Cardiac muscle cell (in vitro differentiated cells and primary cell): ENCODE results near the gene PPP2R2C. TPM values are rescaled to one million over a fixed set of nuclear protein-coding genes. Genes with fewer than 3 reads are reported as not detected.

Experiments
- DNase-seq, 2 donors: peaks; one replicate each; pipeline versions ENCODE4 v3.0.0 to v3.0.0-alpha.2; 2010 to 2017; ENCODE audit warnings: low read depth in 1 of 2, low spot score in 1 of 2
- H3K27ac ChIP-seq: fragments of 200-600 bp; sonication (generic); 2 replicates; pipeline ENCODE4 v1.5.1; 2016
- H3K27me3 ChIP-seq: fragments of 200-600 bp; sonication (generic); 2 replicates; pipeline ENCODE4 v1.6.0; 2016; ENCODE audit warnings: control low read depth
- H3K36me3 ChIP-seq: fragments of 200-600 bp; sonication (generic); 2 replicates; pipeline ENCODE4 v1.5.1; 2016; ENCODE audit warnings: control low read depth
- H3K4me1 ChIP-seq: fragments of 200-600 bp; sonication (generic); 2 replicates; pipeline ENCODE4 v1.8.1; 2017; ENCODE audit warnings: low read depth, mild to moderate bottlenecking, mixed run types
- H3K4me3 ChIP-seq: fragments of 200-600 bp; sonication (generic); 2 replicates; pipeline ENCODE4 v1.5.1; 2016; ENCODE audit warnings: mild to moderate bottlenecking
- H3K9me3 ChIP-seq: fragments of 200-600 bp; sonication (generic); 2 replicates; pipeline ENCODE4 v1.5.1; 2017; ENCODE audit warnings: low read depth, mild to moderate bottlenecking, control low read depth
- CTCF ChIP-seq: IDR thresholded peaks from 2 replicates; pipeline ENCODE4 v1.5.1; 2012; ENCODE audit warnings: low read depth, mild to moderate bottlenecking, low read length
- polyA plus RNA-seq: library from polyadenylated mRNA; unstranded; fragments of >200 nt; fragmentation: Nextera tagmentation; extraction: Ambion mirVana; gene quantifications from 2 replicates; pipeline ENCODE4 v1.2.1, GENCODE V29; 2016
- total RNA-seq: library from RNA; depleted of rRNA; stranded (reverse); fragments of >200 nt; gene quantifications from 2 replicates; pipeline ENCODE4 v1.2.3, GENCODE V29; 2016

PPP2R2C gene
- total and polyA plus RNA-seq, 2 experiments from 2014 or later = not detected

GRCh38 chr4:6425336-6425735, 47.1 kb downstream of the PPP2R2C start:
- no peaks in the 10 kb centered on the region for H3K4me1 ChIP-seq
- TF ChIP-seq CTCF = no peak
- H3K36me3 ChIP-seq = no peaks in the 10 kb centered on the region
- no peak overlapping the region for H3K4me3 ChIP-seq
- no peak overlapping the region for H3K27ac ChIP-seq
- no peak for DNase-seq
- no peaks in the 10 kb centered on the region for H3K9me3 ChIP-seq
- no peaks in the 10 kb centered on the region for H3K27me3 ChIP-seq

GRCh38 chr4:6424425-6424824, 48.0 kb downstream of the PPP2R2C start:
- no peak for DNase-seq

GRCh38 chr4:6423575-6423974, 48.8 kb downstream of the PPP2R2C start:
- Histone ChIP-seq H3K27ac (no peak overlapping the region), H3K36me3 (no peaks in the 10 kb centered on the region), H3K4me3 (no peak overlapping the region), H3K4me1 (no peaks in the 10 kb centered on the region), H3K9me3 (no peaks in the 10 kb centered on the region), H3K27me3 (no peaks in the 10 kb centered on the region)
- TF ChIP-seq CTCF = no peak
- no peak for DNase-seq

More at GRCh38 chr4:6424425-6424824, 48.0 kb downstream of the PPP2R2C start:
- H3K27ac ChIP-seq = no peak overlapping the region
- no peaks in the 10 kb centered on the region for H3K4me1 ChIP-seq
- no peaks in the 10 kb centered on the region for H3K9me3 ChIP-seq
- TF ChIP-seq CTCF = no peak
- H3K27me3 ChIP-seq = no peaks in the 10 kb centered on the region
- no peak overlapping the region for H3K4me3 ChIP-seq
- H3K36me3 ChIP-seq = no peaks in the 10 kb centered on the region

GRCh38 chr4:6422866-6423265, 49.5 kb downstream of the PPP2R2C start:
- Histone ChIP-seq H3K4me1 (no peaks in the 10 kb centered on the region), H3K27me3 (no peaks in the 10 kb centered on the region), H3K36me3 (no peaks in the 10 kb centered on the region), H3K4me3 (no peak overlapping the region), H3K27ac (no peak overlapping the region), H3K9me3 (no peaks in the 10 kb centered on the region)
- TF ChIP-seq CTCF = no peak
- no peak for DNase-seq

GRCh38 chr4:6422105-6422504, 50.3 kb downstream of the PPP2R2C start:
- no peak for TF ChIP-seq CTCF
- Histone ChIP-seq H3K36me3 (no peaks in the 10 kb centered on the region), H3K4me3 (no peak overlapping the region), H3K9me3 (no peaks in the 10 kb centered on the region), H3K27me3 (no peaks in the 10 kb centered on the region), H3K4me1 (no peaks in the 10 kb centered on the region), H3K27ac (no peak overlapping the region)
- no peak for DNase-seq

- no peak for TF ChIP-seq CTCF
- Histone ChIP-seq H3K4me1 (no peaks in the 10 kb centered on the region), H3K27ac (no peak overlapping the region), H3K27me3 (no peaks in the 10 kb centered on the region), H3K4me3 (no peak overlapping the region), H3K36me3 (no peaks in the 10 kb centered on the region), H3K9me3 (no peaks in the 10 kb centered on the region)
- DNase-seq = no peak
These were observed 51.0 kb downstream of the PPP2R2C start for GRCh38 chr4:6421397-6421796.
